HFF-Myc (cell line): Measurements from ENCODE around the gene TULP3.

Experiments
- DNase-seq: peaks from one replicate; pipeline ENCODE4 v3.0.0-alpha.2; 2011; ENCODE audit warnings: low read depth; ENCODE audit errors: extremely low read depth
- H3K4me3 ChIP-seq: replicated peaks from 2 replicates; pipeline ENCODE4 v1.5.1; 2011; ENCODE audit warnings: low read depth, mild to moderate bottlenecking, control low read depth, low read length
- TF ChIP-seq, protein P1 (sequence below): IDR thresholded peaks from 2 replicates; pipeline ENCODE4 v1.5.1; 2012; ENCODE audit warnings: mild to moderate bottlenecking, low read depth, low read length, control low read depth; ENCODE audit errors: missing control alignments

The TULP3 gene

GRCh38 chr12:2891240-2892053 lies 756 bp downstream of the TULP3 start:
- DNase-seq = no peak
- TF ChIP-seq, protein P1, sequence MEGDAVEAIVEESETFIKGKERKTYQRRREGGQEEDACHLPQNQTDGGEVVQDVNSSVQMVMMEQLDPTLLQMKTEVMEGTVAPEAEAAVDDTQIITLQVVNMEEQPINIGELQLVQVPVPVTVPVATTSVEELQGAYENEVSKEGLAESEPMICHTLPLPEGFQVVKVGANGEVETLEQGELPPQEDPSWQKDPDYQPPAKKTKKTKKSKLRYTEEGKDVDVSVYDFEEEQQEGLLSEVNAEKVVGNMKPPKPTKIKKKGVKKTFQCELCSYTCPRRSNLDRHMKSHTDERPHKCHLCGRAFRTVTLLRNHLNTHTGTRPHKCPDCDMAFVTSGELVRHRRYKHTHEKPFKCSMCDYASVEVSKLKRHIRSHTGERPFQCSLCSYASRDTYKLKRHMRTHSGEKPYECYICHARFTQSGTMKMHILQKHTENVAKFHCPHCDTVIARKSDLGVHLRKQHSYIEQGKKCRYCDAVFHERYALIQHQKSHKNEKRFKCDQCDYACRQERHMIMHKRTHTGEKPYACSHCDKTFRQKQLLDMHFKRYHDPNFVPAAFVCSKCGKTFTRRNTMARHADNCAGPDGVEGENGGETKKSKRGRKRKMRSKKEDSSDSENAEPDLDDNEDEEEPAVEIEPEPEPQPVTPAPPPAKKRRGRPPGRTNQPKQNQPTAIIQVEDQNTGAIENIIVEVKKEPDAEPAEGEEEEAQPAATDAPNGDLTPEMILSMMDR = no peak
- peak overlapping the region; percentile 85 for H3K4me3 ChIP-seq

DNA sequence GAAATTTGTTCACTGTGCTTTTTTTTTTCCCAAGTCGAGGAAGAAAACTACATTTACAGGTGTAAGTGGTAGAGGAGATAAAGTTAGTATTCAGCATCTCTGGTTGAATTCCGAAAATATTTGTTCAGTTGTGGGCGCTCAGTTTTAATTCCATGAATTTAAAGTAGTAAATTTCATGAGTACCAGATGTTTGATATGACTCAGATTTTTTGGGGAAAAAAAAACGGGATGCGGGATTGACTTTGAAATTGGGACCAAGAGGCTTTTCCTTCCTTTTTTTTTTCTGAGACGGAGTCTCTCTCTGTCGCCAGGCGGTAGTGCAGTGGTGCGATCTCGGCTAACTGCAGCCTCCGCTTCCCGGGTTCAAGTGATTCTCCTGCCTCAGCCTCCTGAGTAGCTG lies 1.6 kb downstream of the TULP3 start:
- H3K4me3 ChIP-seq = peak overlapping the region; percentile 85
- no peak for DNase-seq
- TF ChIP-seq, protein P1 = no peak

DNA sequence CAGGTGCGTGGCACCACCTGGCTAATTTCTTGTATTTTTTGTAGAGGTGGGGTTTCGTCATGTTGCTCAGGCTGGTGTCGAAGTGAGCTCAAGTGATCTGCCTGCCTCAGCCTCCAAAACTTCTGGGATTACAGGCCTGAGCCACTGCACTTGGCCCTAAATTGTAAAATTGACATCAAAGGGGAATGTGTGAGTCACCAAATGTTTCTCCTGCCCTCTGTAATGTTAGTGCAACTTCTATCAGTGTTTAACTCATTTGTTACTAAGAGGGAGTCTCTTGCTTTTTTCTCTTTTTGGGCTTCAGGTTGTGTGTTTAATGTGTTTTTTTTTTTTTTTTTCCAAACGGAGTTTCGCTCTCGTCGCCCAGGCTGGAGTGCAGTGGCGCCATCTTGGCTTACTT lies 2.3 kb downstream of the TULP3 start:
- H3K4me3 ChIP-seq = peak overlapping the region; percentile 85
- TF ChIP-seq, protein P1 = no peak
- peak; percentile 75 for DNase-seq

GRCh38 chr12:2895051-2895451 lies 4.4 kb downstream of the TULP3 start:
- H3K4me3 ChIP-seq = no peak overlapping the region
- no peak for DNase-seq
- TF ChIP-seq, protein P1 = no peak

DNA sequence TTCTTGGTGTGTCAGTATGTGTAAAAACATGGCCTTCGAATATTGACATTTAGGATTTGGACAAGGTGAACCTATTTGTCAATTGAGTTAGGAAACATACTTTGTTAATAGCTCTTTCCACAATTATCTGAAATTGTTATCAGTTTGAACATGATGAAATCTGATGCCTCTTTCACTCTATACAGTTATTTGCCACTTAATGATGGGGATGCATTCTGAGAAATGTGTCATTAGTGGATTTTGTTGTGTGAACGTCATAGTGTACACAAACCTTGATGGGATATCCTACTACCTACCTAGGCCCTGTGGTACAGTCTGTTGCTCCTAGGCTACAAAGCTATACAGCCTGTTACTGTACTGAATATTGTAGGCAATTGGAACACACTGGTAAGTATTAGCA lies 4.8 kb downstream of the TULP3 start:
- TF ChIP-seq, protein P1 = no peak
- no peak for DNase-seq

DNA sequence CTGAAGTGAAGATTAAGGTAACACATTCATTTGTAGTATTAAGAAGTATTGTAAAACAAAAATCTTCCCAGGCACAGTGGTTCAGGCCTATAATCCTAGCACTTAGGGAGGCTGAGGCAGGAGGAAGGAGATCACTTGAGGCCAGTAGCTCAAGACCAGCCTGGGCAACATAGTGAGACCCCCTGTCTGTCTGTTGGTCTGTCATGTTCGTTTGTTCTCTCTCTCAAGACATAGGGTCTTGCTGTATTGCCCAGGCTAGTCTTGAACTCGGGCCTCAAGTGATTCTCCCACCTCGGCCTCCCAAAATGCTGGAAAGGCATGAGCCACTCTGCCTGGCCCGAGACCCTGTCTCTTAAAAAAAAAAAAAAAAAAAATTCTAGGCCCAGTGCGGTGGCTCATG lies 6.7 kb downstream of the TULP3 start:
- TF ChIP-seq, protein P1 = no peak
- H3K4me3 ChIP-seq = no peak overlapping the region

More for the DNA sequence above, 4.8 kb downstream of the TULP3 start:
- no peak overlapping the region for H3K4me3 ChIP-seq

More for the DNA sequence above, 6.7 kb downstream of the TULP3 start:
- DNase-seq = no peak
